Prostate gland (tissue), 2 donors: ENCODE data around the gene BBIP1. TPM values are rescaled to one million over a fixed set of nuclear protein-coding genes. Genes with fewer than 3 reads are reported as not detected.

Experiments used
- DNase-seq: peaks from one replicate; pipeline ENCODE4 v3.0.0-alpha.2; 2019; ENCODE audit warnings: low spot score
- H3K27ac ChIP-seq, 2 donors: fragments of 200-600 bp; sonication (generic); 2 replicates each; pipeline ENCODE4 v1.5.1; 2017 to 2019
- H3K27me3 ChIP-seq: fragments of 200-600 bp; sonication (generic); replicated peaks from 2 replicates; pipeline ENCODE4 v1.5.1; 2019; ENCODE audit not compliant: insufficient read depth
- H3K36me3 ChIP-seq, 2 donors: fragments of 200-600 bp; sonication (generic); 1 replicate in 1 of 2; 2 replicates in 1 of 2; pipeline versions ENCODE4 v1.5.1 to v1.8.1; 2017 to 2019
- H3K4me1 ChIP-seq: fragments of 200-600 bp; sonication (generic); replicated peaks from 2 replicates; pipeline ENCODE4 v1.5.1; 2019
- H3K4me3 ChIP-seq, 2 donors: fragments of 200-600 bp; sonication (generic); 2 replicates each; pipeline ENCODE4 v1.5.1; 2017 to 2019
- H3K9me3 ChIP-seq: fragments of 200-600 bp; sonication (generic); 2 replicates; pipeline ENCODE4 v1.5.1; 2017
- CTCF ChIP-seq, 4 experiments: fragments of 200-600 bp in 2 of 4; fragments of 450-650 bp in 2 of 4; sonication (generic) in 2 of 4; IDR thresholded peaks; 1 replicate in 3 of 4; 2 replicates in 1 of 4; pipeline ENCODE4 v1.5.1; 2016 to 2019; ENCODE audit warnings: antibody characterized with exemption in 4 of 4, mild to moderate bottlenecking in 2 of 4, moderate library complexity in 2 of 4
- POLR2A ChIP-seq: fragments of 450-650 bp; IDR thresholded peaks from one replicate; pipeline ENCODE4 v1.6.1; 2016; ENCODE audit warnings: antibody characterized with exemption, mild to moderate bottlenecking
- POLR2AphosphoS5 ChIP-seq: sonication (generic); formaldehyde crosslinking; IDR thresholded peaks from one replicate; pipeline ENCODE4 v1.6.1; 2017; ENCODE audit warnings: antibody characterized with exemption
- WGBS: methylation state at CpG from one replicate; pipeline ENCODE4 v1.1.5; 2018; 5-methylcytosine and 5-hydroxymethylcytosine counted together
- intact Hi-C: fragments of 100-400 bp; cut with DNase I; formaldehyde crosslinking; loops from one replicate; pipeline ENCODE4 v1.14.2; 2022
- total RNA-seq, 2 donors: library from RNA; depleted of rRNA; stranded (reverse); fragments of >200 nt; gene quantifications; one replicate each; pipeline ENCODE4 v1.1.0, GENCODE V29; 2016

Gene BBIP1
- total RNA-seq, 2 donors from 2014 or later: 18.8 to 20.9 TPM

DNA sequence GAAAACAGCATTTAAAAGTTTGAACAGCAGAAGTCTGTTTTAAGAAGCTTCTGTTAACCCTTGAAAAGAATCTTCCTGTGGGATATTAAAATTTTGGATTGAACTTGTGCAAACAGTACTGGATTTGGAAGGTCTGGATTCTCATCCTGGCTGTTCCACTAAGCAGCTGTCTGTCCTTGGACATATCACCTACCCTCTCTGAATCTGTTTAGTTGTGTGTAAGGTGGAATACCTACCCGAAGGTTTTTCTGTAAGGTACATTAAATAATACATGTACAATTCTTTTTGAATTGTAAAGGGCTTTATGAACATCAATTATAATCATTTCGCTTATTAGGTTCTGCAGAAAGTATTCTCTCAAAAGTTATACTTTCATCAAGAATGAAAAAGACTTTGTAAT, 45.0 kb downstream of the BBIP1 start:
- Histone ChIP-seq H3K27ac (peak overlapping the region; percentile 99 to 100), H3K9me3 (no peaks in the 10 kb centered on the region), H3K4me3 (peak overlapping the region; percentile 93 to 99), H3K4me1 (peaks cover 13% of the 10 kb centered on the region), H3K36me3 (peaks cover 0 to 3% of the 10 kb centered on the region in 2 donors), H3K27me3 (no peaks in the 10 kb centered on the region)
- DNase-seq: no peak
- intact Hi-C loops: loop anchor here (5.0 kb wide), 3 partner anchors 37 to 72 kb away; no protein-coding TSS in a partner anchor
- TF ChIP-seq POLR2AphosphoS5 (no peak), POLR2A (no peak)
- WGBS: 39% methylated on average over 2 of the region's 2 CpGs

DNA sequence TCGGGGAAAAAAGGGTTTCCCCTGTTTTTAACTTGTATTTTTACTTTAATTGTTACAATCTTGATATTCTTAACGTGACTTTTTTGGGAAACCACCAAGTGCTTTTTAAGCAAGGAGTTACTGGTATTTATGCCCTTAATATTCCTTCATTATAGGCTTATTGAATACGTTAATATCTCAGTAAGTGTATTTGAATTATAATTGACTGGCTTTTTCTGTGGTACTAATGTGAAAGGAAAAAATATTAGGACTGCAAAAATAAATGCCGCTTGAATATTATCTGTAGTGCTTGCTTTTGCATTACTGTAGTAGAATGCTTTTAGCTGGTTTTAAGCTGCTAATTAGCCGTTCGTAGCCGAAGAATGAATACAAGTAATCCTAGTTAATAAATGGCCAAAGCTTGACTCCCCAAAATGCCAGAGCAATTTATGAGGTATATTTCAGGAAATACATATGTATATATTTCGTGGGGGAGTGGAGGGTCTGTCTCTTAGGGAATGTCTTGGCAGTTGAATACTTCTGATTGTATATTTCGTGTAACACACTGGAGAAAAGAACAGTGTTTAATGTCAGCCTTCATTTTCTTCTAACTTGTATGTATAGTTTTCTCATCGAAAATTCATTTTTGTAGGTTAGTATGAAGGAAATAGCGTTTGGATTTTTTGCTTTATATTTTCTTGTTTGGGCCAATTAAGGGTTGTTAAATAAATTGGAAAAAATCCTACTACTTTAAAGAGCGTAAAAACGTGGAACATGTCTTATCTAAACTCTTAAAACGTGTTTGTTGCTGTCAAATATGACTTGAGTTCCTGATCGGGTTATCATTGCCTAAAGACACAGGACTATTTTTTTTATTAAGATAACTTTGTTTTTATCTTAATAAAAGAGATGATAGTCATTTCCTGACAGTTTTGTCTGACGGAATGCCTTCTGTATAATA, 45.7 kb downstream of the BBIP1 start:
- peaks cover 13% of the 10 kb centered on the region for H3K4me1 ChIP-seq

GRCh38 chr10:110872145-110872983, 46.6 kb downstream of the BBIP1 start:
- Histone ChIP-seq H3K4me1 (peaks cover 13% of the 10 kb centered on the region), H3K27ac (peak overlapping the region; percentile 99 to 100), H3K36me3 (no peaks in the 10 kb centered on the region), H3K9me3 (no peaks in the 10 kb centered on the region), H3K4me3 (peak overlapping the region; percentile 93 to 99), H3K27me3 (no peaks in the 10 kb centered on the region)
- intact Hi-C loops: loop anchor here (5.0 kb wide), 3 partner anchors 35 to 70 kb away; no protein-coding TSS in a partner anchor
- no peak for TF ChIP-seq CTCF (IDR thresholded peaks at IDR 0.05)
- peak; percentile 23 for TF ChIP-seq POLR2A
- peak; percentile 24 for TF ChIP-seq POLR2AphosphoS5
- WGBS: under 1% methylated on average over 36 of the region's 70 CpGs
- peak; percentile 52 for DNase-seq

More for the DNA sequence above, 45.7 kb downstream of the BBIP1 start:
- TF ChIP-seq CTCF (IDR thresholded peaks at IDR 0.05): no peak
- TF ChIP-seq POLR2AphosphoS5: no peak
- no peak for TF ChIP-seq POLR2A
- no peaks in the 10 kb centered on the region for H3K9me3 ChIP-seq
- H3K4me3 ChIP-seq: peak overlapping the region; percentile 93 to 99
- intact Hi-C loops: loop anchor here (5.0 kb wide), 3 partner anchors 36 to 71 kb away; no protein-coding TSS in a partner anchor
- H3K27me3 ChIP-seq: no peaks in the 10 kb centered on the region
- H3K27ac ChIP-seq: peak overlapping the region; percentile 99 to 100
- no peak for DNase-seq
- WGBS: under 1% methylated on average over 16 of the region's 16 CpGs
- H3K36me3 ChIP-seq: no peaks in the 10 kb centered on the region

- peak; percentile 99 for DNase-seq
- under 1% methylated on average over 47 of the region's 47 CpGs for WGBS
- Histone ChIP-seq H3K27ac (peak within 1 kb of the TSS; percentile 99 to 100), H3K27me3 (no peaks in the 10 kb centered on the region), H3K4me1 (peaks cover 13% of the 10 kb centered on the region), H3K4me3 (peak within 1 kb of the TSS; percentile 93 to 99), H3K9me3 (no peaks in the 10 kb centered on the region), H3K36me3 (no peaks in the 10 kb centered on the region)
- intact Hi-C loops: loop anchor here (5.0 kb wide), 3 partner anchors 34 to 69 kb away; no protein-coding TSS in a partner anchor
- TF ChIP-seq POLR2A (peak; percentile 96), POLR2AphosphoS5 (peak; percentile 98), CTCF (IDR thresholded peaks at IDR 0.05) (no peak)
Observed at GRCh38 chr10:110871298-110872084, 47.5 kb downstream of the BBIP1 start, which contains the start of gene PDCD4. Gene PDCD4, plus strand, starts transcription at chr10:110871928. Its CDS starts 4,100 bp downstream, at chr10:110876028.
